Stimulated activated CD8-positive, alpha-beta memory T cell treated with anti-CD3 and anti-CD28 coated beads, Interleukin-15, amount 100 ng/mL, for 1 hour (primary cell): Measurements from ENCODE around the gene NRP1.

ENCODE experiments used
- DNase-seq: peaks from one replicate; pipeline ENCODE4 v3.0.0-alpha.2; 2020; ENCODE audit warnings: low read depth

The NRP1 gene

GRCh38 chr10:33183655-33184054, 150.8 kb downstream of the NRP1 start:
- DNase-seq, result no peak

- DNase-seq, result no peak
These were observed 153.5 kb downstream of the NRP1 start for GRCh38 chr10:33180921-33181320.

GRCh38 chr10:33180390-33180789, 154.1 kb downstream of the NRP1 start:
- DNase-seq, result no peak

GRCh38 chr10:33179067-33179466, 155.4 kb downstream of the NRP1 start:
- DNase-seq, result no peak

- DNase-seq, result no peak
These were observed 156.3 kb downstream of the NRP1 start for GRCh38 chr10:33178026-33178755.

GRCh38 chr10:33176688-33177087, 157.8 kb downstream of the NRP1 start:
- DNase-seq, result no peak

- no peak for DNase-seq
These were observed 159.6 kb downstream of the NRP1 start for GRCh38 chr10:33174674-33175434.

- DNase-seq, result no peak
These were observed 168.6 kb downstream of the NRP1 start for GRCh38 chr10:33165911-33166310.

- no peak for DNase-seq
These were observed 170.3 kb downstream of the NRP1 start for GRCh38 chr10:33164060-33164709.

- no peak for DNase-seq
These were observed 172.3 kb downstream of the NRP1 start for GRCh38 chr10:33162248-33162575.

- DNase-seq, result no peak
These were observed 172.8 kb downstream of the NRP1 start for GRCh38 chr10:33161550-33162247.

GRCh38 chr10:33160151-33160550, 174.3 kb downstream of the NRP1 start:
- DNase-seq, result no peak

GRCh38 chr10:33157103-33157502, 177.4 kb downstream of the NRP1 start:
- DNase-seq, result no peak

GRCh38 chr10:33155720-33156638, 178.5 kb downstream of the NRP1 start:
- DNase-seq, result no peak

- no peak for DNase-seq
These were observed 179.9 kb downstream of the NRP1 start for GRCh38 chr10:33154590-33154989.

GRCh38 chr10:33153968-33154327, 180.5 kb downstream of the NRP1 start:
- DNase-seq, result no peak

- no peak for DNase-seq
These were observed 181.1 kb downstream of the NRP1 start for GRCh38 chr10:33153251-33153967.

- DNase-seq, result no peak
These were observed 181.7 kb downstream of the NRP1 start for GRCh38 chr10:33152750-33153149.

- no peak for DNase-seq
These were observed 182.3 kb downstream of the NRP1 start for GRCh38 chr10:33152146-33152545.

- no peak for DNase-seq
These were observed 183.1 kb downstream of the NRP1 start for GRCh38 chr10:33151344-33151864.

GRCh38 chr10:33150889-33151288, 183.6 kb downstream of the NRP1 start:
- no peak for DNase-seq
